ENCODE results near the gene HS6ST1. TPM values are rescaled to one million over a fixed set of nuclear protein-coding genes. Genes with fewer than 3 reads are reported as not detected.

The HS6ST1 gene
- polyA plus RNA-seq, 3 donors: 63.5 to 96.3 (median 92.1) TPM

DNA sequence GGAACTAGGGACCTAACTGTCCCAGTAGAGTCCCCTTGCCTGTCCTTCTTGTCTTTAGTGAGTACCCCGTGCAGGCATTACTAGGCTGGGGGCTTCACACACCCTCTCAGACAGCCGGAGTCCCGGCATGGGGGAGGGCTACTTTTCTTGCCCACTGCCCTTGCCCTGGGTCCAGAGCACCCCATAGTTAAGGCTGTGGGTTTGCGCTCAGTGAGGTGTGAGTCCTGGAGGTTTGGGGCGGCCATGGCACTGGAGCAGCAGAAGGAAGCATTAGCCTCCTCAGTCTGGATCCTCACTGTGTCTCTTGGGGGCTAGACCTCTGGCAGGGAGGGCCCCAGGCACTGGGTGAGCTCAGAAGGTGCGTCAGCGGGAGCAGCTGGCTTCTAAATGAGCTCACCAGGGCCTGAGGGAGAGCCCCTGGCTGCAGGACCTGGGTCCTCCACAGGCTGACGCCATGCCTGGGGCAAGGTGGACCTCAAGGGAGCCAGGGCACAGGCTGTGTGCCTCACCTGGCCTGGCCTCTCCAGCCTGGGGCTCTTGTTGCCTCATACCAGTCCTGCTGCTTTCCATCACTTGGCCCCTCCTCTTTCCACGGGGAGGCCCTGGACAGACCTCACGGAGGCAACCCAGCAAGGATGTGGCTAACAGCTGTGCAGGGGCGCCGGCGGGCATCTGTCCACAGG lies 27.4 kb downstream of the HS6ST1 start:
- no peak for DNase-seq (ENCODE audit: extremely low read depth in 1 of 11, low read depth in 9 of 11, low spot score in 4 of 11)

DNA sequence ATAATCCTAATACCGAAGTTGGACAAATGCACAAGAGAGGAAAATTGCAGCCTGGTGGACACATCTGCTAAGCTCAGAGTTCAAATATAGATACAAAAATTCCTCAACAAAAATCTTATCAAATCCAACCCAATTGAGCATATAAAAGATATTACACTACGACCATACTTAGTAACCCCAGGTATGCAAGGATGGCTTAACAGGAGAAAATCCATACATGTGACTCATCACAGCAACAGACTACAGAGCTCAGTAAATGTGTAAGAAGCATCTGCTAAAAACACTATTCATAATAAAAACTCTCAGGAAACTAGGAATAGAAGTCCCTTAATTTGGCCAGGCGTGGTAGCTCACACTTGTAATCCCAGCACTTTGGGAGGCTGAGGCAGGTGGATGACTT lies 28.3 kb downstream of the HS6ST1 start:
- no peak for DNase-seq (ENCODE audit: extremely low read depth in 1 of 11, low read depth in 9 of 11, low spot score in 4 of 11)

DNA sequence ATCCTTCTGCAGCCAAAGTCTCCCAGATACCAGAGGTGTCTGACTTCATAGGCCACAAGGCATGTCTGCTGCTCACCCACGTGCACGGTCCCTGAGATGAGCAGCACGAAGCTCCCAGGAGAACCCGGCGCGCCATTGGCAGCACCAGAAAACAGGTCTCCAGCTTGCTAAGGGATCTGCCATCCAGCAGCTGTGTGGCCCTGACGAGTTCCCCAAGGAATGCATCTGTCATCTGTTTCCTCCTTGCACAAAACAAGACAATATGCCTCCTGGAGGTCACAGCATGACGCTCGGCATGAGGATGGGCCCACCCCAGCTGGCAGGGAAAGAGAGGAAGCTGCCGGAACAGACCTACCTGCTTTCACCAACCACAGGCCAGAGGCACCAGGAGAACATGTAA lies 29.2 kb downstream of the HS6ST1 start:
- DNase-seq (ENCODE audit: extremely low read depth in 1 of 11, low read depth in 9 of 11, low spot score in 4 of 11): no peak

DNA sequence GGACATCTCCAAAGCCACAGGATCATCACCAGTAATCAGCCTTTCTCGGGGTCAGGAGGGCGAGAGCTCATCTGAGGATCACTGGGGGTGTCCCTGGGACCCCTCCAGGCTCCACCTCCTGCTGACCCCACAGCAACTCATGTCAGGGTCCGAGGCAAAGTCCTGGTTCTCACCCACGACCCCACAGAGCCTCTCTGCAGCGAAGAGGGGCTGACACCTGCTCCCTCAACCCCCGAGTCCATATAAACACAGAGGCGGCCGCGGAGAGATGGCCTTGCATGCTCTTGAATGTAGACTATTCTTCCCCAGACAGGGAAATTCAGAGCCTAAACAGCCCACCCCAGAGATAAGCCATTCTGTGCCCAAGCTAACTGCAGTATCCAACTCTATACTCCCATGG lies 29.9 kb downstream of the HS6ST1 start:
- no peak for DNase-seq (ENCODE audit: extremely low read depth in 1 of 11, low read depth in 9 of 11, low spot score in 4 of 11)

DNA sequence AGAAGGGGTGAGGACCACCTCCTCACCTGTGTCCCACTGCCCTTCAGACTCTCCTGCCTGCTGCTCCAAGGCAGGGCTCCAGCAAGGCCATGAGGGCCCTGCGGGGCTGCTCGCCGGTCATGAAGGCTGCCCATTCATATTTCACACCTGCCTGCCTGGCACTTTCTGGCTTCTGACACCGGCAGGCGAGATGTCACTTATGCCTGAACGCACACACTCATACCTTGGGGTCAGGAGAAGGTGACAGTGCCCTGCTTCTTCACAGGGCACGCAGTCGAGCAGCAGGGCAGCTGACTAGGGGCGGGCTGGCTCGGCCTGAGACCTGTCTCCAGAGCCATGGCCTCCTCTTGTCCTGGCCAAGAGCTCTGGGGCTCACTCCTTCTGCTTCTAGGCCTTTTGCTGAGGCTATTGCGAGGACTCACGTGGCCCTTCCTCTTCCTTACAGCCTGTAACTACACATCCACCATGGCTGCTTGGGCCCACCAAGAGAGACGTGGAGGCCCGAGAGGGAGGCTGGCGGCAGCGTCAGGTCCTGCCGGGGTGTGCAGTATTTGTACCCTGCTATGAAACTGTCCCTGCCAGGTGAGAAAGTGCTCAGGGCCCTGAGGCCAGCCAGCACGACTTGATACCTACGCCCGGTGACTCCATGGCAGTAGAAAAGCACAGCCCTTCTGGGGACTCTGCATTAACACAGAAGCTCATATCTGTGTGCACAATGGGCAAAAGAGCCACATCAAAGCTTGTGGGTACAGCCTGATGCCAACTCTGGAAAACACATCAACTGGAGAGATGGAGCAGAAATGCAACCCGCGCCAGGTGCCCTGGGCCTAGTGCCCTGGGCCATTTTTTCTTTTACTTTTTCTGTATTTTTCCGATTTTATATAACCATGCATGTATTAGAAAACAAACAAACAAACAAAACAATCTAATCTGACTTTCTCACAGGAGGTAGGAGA lies 30.6 kb downstream of the HS6ST1 start:
- DNase-seq (ENCODE audit: extremely low read depth in 1 of 11, low read depth in 9 of 11, low spot score in 4 of 11): no peak

DNA sequence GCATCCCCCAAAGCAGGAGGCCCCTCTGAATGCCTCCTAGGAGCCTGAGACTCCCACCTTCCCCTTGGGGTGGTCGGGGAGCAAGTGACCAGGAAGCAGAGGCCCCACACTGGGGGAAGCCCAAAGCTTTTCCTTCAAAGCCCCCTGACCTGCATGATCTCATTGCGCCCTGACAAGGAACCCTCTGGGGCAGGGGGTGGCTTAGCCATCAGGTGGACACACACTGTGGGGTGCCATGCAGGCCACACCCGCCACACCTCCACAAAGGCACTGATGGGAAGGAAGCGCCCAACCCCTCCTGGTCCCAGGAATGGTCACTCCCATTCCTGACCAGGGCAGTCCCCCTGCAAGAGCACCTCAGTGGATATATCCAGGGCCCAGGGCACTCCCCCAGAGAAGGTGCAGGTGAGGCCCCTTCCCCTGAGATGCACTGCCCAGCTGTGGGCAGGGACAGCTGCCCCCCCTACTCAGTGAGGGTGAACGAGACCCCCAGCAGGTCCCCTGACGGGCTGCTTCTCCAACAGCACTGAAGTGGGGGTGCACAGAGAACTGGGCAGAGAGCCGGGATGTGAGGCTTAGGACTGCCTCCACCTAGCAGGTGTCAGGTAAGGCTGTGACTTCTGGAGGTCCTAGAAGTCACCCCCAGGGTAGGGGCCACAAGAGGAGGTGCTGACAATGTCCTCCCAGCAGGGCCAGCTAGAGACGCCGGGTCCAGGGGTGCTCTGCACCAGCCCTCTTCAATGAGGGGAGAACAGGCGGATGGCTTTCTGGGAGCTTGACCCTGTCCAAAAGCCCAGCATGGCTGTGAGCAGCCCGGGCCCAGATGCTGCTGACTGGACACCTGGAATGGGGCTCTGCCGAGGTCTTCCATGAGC lies 31.5 kb downstream of the HS6ST1 start:
- no peak for DNase-seq (ENCODE audit: extremely low read depth in 1 of 11, low read depth in 9 of 11, low spot score in 4 of 11)

DNA sequence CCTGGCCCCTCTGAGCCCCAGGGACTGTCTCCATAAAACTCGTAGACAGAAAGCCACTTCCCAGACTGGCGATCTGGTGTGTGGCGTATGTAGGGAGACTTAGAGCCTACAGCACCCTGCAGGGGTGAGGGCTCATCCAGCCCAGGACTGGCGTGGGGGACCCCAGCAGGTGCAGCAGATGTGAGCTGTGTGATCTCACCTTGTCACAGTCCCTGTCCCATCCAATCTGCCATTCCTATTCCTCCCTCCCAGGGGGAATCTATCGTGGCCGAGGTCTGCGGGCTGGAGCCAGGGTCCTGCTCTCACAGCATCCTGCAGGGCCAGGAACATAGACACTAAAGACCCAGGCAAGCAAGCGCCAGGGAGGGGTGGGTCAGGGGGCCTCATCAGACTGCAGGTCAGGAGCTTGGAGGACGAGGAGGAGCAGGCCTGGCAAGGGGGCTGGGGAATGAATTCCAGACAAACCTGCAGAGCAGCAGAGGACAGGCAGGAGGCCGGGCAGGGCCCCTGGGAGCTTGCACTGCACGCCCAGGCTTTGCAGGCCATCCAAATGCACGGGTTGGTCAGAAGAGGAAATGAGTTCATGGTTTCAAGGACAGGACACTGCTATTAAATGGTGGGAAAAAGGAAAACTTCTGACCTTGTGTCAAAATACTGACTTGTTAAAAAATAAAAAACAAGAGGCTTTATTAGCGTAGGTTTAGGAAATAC lies 32.5 kb downstream of the HS6ST1 start:
- no peak for DNase-seq (ENCODE audit: extremely low read depth in 1 of 11, low read depth in 9 of 11, low spot score in 4 of 11)

DNA sequence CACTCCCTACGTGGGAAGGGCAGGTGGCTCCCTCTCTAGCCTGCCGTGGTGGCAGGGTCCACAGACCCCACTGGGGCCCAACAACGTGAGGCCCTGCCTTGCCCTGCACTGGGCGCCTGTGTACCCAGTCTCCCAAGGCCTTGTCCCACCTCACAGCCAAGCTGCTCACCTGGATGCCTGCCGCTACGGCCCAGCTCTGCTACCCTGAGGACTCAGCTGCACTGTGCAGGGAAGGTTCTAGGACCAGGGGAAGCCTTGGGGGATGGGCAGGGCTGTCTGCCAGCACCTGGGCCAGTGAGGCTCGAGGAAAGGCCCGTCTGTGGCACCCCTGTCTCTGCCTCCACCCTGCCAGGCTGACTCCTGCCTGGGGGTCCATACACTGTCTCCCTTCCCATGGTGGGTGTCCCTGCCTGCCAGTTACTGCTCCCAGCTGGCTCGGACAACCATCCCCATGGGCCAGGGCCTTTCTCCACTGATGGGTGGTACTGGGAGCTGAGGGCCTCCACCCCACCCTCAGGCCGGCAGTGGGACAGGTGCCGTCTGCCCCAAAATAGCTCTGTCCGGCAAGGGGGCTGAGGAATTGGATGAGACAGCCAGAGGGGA lies 33.2 kb downstream of the HS6ST1 start:
- no peak for DNase-seq (ENCODE audit: extremely low read depth in 1 of 11, low read depth in 9 of 11, low spot score in 4 of 11)

DNA sequence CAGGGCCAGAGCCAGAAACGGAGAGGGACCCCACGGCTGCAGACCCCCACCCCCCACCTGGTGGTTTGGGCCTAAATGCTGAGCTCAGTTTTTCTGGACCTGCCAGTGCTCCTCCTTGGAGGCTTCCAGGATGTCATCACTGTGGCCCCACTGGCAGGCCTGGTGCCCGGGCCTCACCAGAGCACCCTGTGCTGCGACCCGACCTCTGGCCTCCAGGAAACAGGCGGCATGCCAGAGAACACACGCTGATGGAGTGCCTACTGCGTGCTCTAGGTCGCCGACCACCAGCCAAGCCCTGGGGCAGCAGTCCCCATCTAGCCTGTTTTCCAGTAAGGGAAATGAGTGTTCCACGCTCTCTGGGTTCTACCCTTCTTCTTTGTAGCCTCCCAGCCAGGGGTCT lies 33.8 kb downstream of the HS6ST1 start:
- DNase-seq (ENCODE audit: extremely low read depth in 1 of 11, low read depth in 9 of 11, low spot score in 4 of 11): no peak

DNA sequence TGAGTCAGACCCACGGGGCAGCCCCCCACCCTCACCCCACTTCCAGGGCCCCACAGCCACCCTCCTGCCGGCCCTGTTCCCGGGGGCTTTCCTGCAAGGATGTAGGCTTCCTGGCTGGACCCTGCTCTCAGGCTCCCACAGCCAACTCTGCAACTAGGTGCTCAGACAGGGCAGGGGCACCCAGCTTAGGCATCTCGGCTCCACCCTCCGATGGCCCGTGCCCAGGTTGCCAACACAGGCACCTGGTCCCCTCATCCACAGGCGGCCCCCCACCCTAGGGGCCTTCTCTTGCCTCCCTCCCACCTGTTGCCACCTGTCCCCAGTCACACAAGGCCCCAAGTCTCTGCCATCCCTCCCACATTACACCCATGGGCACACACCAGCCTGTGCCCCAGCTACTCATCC lies 34.6 kb downstream of the HS6ST1 start:
- DNase-seq (ENCODE audit: extremely low read depth in 1 of 11, low read depth in 9 of 11, low spot score in 4 of 11): no peak

DNA sequence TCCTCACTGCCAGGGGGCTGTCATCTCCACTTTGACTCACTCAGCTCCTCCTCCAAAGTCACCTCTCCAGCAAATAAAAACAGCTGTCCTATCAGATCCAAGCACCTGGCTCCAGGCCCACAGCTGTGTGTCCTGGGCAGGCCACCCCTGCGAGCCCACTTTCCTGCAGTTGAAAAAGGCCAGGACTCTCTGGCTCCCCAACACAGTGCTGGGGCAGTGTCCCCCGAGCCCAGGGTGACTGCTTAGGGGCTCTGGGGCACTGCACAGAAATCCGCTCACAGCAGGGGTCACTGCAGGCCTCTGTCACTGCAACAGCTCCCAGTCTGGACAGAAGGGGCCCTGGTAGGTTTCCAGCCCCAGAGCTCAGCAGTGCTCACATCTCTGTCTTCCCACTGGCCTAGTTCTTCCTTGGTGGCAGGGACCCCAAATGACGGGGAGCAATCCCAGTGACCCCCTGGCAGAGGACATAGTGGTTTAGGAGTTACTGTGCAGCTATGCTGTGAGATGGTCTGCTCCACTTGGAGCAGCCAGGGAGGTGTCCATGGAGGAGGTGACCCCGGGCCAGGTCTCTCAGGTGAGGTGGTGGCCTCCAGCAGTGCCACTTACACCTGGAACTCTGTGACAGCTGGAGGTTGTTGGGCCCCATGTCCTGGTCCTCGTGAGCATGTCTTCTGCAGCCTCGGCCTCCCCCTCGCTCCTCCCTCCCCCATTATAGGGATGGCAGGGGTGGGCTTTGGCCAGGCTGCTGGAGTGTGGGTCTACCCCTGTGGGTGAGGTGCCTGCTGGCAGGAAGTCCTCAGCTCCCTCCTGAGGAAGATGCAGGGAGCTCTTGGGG lies 35.5 kb downstream of the HS6ST1 start:
- DNase-seq (ENCODE audit: extremely low read depth in 1 of 11, low read depth in 9 of 11, low spot score in 4 of 11): no peak

DNA sequence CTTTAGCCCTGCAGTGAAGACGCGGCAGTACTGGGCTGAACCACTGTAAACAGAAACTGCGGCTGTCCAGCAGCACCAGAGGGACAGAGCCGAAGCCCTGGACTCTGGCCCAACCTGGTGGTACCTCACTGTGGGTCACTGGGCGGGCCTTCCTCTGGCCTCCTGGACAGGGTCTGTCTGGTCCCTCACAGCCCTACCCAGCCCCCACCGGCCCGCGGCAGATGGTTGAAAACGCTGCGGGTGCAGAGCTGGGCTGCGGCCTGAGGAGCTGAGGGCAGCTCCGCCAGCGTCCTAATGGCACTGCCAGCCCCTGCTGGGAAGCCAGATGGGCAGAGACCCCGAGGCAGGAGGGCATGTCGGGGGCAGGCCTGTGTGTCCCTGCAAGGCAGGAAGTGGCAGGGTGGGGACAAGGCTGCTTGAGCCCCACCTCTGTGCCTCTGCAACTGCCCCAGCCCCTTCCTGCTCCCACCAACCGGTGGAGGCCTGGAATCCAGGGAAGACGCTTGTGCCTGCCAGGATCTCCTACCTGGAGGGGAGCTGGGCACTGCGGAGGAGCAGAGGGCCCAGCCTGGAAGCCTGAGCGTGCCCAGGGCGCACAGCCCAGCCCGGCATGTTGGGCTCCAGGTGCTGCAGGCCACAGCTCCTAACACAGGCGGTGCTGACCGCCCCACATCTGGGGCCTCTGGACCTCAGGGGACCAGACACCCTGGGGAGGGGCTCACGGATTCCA lies 36.3 kb downstream of the HS6ST1 start:
- DNase-seq (ENCODE audit: extremely low read depth in 1 of 11, low read depth in 9 of 11, low spot score in 4 of 11): no peak

DNA sequence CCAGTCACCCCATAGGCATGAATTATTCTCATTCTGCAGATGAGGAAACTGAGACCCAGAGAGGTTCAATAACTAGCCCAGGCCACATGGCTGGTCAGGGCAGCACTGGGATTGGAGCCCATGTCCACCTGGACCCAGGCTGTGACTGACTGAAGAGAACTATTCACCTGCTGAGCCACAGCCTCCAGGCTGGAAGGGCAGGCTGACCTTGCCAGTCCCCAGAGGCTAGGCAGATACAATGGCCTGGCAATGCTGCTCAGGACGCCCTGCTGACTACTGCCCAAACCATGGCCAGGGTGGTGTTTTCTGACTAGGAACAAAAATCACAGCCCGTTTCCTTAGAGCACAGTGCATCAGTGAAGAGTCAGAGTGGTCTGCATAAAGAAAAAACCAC lies 36.8 kb downstream of the HS6ST1 start:
- no peak for DNase-seq (ENCODE audit: extremely low read depth in 1 of 11, low read depth in 9 of 11, low spot score in 4 of 11)

DNA sequence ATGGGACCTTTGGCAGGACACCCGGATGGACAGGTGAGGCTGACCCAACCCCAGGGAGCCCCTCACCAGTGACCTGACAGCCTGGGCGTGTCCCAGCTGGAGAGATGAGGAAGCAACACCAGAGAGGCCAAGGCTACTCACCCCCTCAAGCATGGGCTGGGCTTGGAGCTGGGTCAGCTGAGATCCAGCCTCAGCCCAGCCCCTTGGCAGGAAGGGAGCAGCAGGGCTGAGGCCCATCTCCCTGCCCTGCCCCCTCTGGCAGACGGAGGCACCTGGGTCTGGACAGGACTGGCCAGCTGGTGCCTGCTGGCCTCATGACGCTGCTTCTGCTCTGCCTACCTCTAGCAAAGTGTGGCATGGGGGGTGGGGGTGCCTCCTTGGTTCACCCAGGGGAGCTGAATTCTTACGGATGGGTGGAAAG lies 37.8 kb downstream of the HS6ST1 start:
- DNase-seq (ENCODE audit: extremely low read depth in 1 of 11, low read depth in 9 of 11, low spot score in 4 of 11): no peak

DNA sequence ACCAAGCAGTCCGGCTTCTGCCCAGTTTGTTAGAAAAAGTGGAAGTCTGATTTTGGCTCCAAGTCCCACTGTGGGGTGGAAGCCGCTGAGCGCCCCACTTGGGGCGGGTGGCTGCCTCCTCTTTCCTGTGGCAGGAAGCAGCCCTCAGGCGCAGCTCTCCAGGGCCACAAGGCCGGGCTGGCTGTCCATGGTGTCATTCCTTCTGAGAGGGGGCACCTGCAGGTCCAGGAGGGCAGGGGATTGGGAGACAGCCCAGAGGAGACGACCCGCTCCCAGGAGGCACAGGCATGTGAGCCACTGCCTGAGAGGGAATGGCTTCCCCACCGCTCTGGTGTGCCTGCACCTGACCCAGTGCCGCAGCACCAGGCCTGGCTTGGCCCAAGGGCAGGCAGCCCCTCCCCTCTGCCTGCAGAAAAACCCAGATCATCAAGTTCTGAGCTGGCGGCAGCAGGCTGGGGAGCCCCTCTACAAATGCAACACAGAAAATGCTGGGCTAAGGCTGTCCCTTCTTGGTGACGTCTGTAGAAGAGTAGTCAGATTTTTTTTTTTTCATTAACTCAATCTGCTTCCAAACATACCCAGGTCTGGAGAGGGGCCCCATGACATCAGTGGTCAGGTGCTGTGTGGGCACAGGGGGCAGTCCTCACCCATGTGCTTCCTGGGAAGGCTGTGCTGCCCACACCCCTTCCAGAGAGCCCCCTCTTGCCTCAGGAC lies 38.4 kb downstream of the HS6ST1 start:
- DNase-seq (ENCODE audit: extremely low read depth in 1 of 11, low read depth in 9 of 11, low spot score in 4 of 11): no peak

DNA sequence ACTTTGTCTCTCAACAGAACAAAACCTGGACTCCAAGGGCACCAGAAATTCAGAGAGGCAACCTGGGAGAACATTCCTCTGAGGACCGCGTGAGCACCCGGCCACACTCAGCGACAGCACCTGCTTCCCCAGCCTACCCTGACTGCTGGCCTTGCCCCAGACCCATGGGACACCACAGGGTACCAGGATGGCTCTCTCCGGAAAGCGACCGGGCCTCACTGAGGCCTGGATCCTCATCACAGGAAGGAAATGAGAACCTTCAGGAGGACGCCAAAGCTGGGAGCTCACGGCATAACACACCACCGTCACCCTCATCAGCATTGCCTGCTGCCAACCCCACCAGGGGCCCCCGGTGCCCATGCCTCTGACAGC lies 38.9 kb downstream of the HS6ST1 start:
- no peak for DNase-seq (ENCODE audit: extremely low read depth in 1 of 11, low read depth in 9 of 11, low spot score in 4 of 11)

DNA sequence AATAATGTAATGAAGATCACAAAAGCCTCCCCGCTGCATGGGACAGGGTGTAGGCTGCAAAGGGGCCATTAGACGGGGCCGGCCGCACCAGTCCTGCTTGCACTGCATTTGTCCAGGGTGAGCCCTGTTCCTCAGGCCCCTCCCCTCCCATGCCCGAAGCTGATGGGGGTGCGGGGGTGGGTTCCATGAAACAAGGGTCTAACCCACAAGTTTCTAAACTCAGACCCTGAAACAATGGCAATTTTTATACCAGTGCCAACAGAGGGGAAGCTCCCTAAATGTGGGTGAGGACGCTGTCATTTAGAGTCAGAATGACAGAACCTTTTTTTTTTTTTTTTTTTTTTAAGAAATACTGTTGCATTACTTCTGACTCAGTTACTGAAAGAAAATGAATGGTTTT lies 39.7 kb downstream of the HS6ST1 start:
- DNase-seq (ENCODE audit: extremely low read depth in 1 of 11, low read depth in 9 of 11, low spot score in 4 of 11): no peak
